ENCODE results near the gene UCP2. TPM values are rescaled to one million over a fixed set of nuclear protein-coding genes. Genes with fewer than 3 reads are reported as not detected.

The UCP2 gene
- total RNA-seq, 5 donors from 2014 or later (not counting 1 experiment from before 2014, with no cell fraction given), result 241 to 754 (median 311) TPM

GRCh38 chr11:73997120-73997770 lies 14.6 kb upstream of the UCP2 start:
- H3K9me3 ChIP-seq, result no peaks in the 10 kb centered on the region
- H3K27ac ChIP-seq (ENCODE audit: low read length), result peak overlapping the region; percentile 98
- peaks cover 0 to 12% of the 10 kb centered on the region in 2 donors for H3K36me3 ChIP-seq (ENCODE audit: control insufficient read depth in 2 of 2, extremely low read depth in 1 of 2, insufficient read depth in 1 of 2, low read length in 1 of 2)
- H3K9me3 Mint-ChIP-seq, result no peaks in the 10 kb centered on the region
- 84% methylated on average over 2 of the region's 6 CpGs for WGBS (ENCODE audit: insufficient coverage)
- no peak for DNase-seq
- peaks cover 15% of the 10 kb centered on the region for H3K36me3 Mint-ChIP-seq
- peaks cover 54 to 75% (median 74%) of the 10 kb centered on the region in 3 donors for H3K4me1 Mint-ChIP-seq
- H3K27ac Mint-ChIP-seq, result peak overlapping the region; percentile 96 to 99
- peak overlapping the region in 2 of 3 donors; percentile 9 to 70 for H3K4me3 Mint-ChIP-seq
- no peak overlapping the region for H3K4me3 ChIP-seq (ENCODE audit: control insufficient read depth in 1 of 2, extremely low read depth in 1 of 2, low read length in 1 of 2)
- H3K27me3 Mint-ChIP-seq, result no peaks in the 10 kb centered on the region
- no peaks in the 10 kb centered on the region for H3K27me3 ChIP-seq (replicated peaks in 1 of 2; ENCODE audit: control insufficient read depth in 2 of 2, extremely low read depth in 1 of 2, insufficient read depth in 2 of 2, low read length in 1 of 2)
- no peak for ATAC-seq (replicated peaks in 1 of 4)
- peaks cover 46 to 61% of the 10 kb centered on the region in 2 experiments for H3K4me1 ChIP-seq (ENCODE audit: control insufficient read depth in 1 of 2, extremely low read depth in 1 of 2, insufficient read depth in 2 of 2, low read length in 2 of 2)
- ChIA-PET CTCF (interaction anchor here (0.5 to 1.1 kb wide), 3 partner anchors 17 to 40 kb away, joined by 3 read pairs; no protein-coding TSS in a partner anchor), POLR2A (interaction anchor here (0.6 to 5.5 kb wide), 4 partner anchors 15 to 1567 kb away, joined by 3 to 199 read pairs (median 4); partner anchors contain the start of gene UCP2 (in 1 of the 2))

GRCh38 chr11:73996161-73996747 lies 13.6 kb upstream of the UCP2 start:
- H3K27ac ChIP-seq (ENCODE audit: low read length), result peak overlapping the region; percentile 98
- Mint-ChIP-seq H3K9me3 (no peaks in the 10 kb centered on the region), H3K27me3 (no peaks in the 10 kb centered on the region), H3K4me3 (peak overlapping the region; percentile 70 to 78 (median 71)), H3K36me3 (peaks cover 8% of the 10 kb centered on the region), H3K27ac (peak overlapping the region; percentile 96 to 99), H3K4me1 (peaks cover 64 to 79% (median 77%) of the 10 kb centered on the region in 3 donors)
- H3K9me3 ChIP-seq, result no peaks in the 10 kb centered on the region
- ChIA-PET POLR2A (interaction anchor here (0.6 to 5.5 kb wide), 10 partner anchors 9 to 25 kb away, joined by 3 to 199 read pairs (median 8); partner anchors contain the start of genes UCP2 (in 2 of the 2) and UCP3 (in 1 of the 2)), CTCF (interaction anchor here in 1 of 2 donors (1.6 to 2.7 kb wide), 4 partner anchors 9 to 16 kb away, joined by 7 to 23 read pairs (median 12); no protein-coding TSS in a partner anchor)
- ATAC-seq (replicated peaks in 1 of 4) (peak in 3 of 4 experiments; percentile 14 to 18 (median 15)), DNase-seq (peak in 1 of 35 experiments; percentile 48)
- peaks cover 0 to 6% of the 10 kb centered on the region in 2 donors for H3K36me3 ChIP-seq (ENCODE audit: control insufficient read depth in 2 of 2, extremely low read depth in 1 of 2, insufficient read depth in 1 of 2, low read length in 1 of 2)
- H3K4me3 ChIP-seq (ENCODE audit: control insufficient read depth in 1 of 2, extremely low read depth in 1 of 2, low read length in 1 of 2), result peak overlapping the region in 1 of 2 donors; percentile 34
- no peaks in the 10 kb centered on the region for H3K27me3 ChIP-seq (replicated peaks in 1 of 2; ENCODE audit: control insufficient read depth in 2 of 2, extremely low read depth in 1 of 2, insufficient read depth in 2 of 2, low read length in 1 of 2)
- WGBS (ENCODE audit: insufficient coverage), result 10% methylated on average over 2 of the region's 4 CpGs
- peaks cover 56 to 61% of the 10 kb centered on the region in 2 experiments for H3K4me1 ChIP-seq (ENCODE audit: control insufficient read depth in 1 of 2, extremely low read depth in 1 of 2, insufficient read depth in 2 of 2, low read length in 2 of 2)

GRCh38 chr11:73995731-73996130 lies 13.1 kb upstream of the UCP2 start:
- Histone ChIP-seq H3K4me3 (ENCODE audit: control insufficient read depth in 1 of 2, extremely low read depth in 1 of 2, low read length in 1 of 2) (peak overlapping the region; percentile 18 to 34), H3K4me1 (ENCODE audit: control insufficient read depth in 1 of 2, extremely low read depth in 1 of 2, insufficient read depth in 2 of 2, low read length in 2 of 2) (peaks cover 60 to 61% of the 10 kb centered on the region in 2 experiments), H3K9me3 (no peaks in the 10 kb centered on the region), H3K36me3 (ENCODE audit: control insufficient read depth in 2 of 2, extremely low read depth in 1 of 2, insufficient read depth in 1 of 2, low read length in 1 of 2) (peaks cover 0 to 4% of the 10 kb centered on the region in 2 donors), H3K27me3 (replicated peaks in 1 of 2; ENCODE audit: control insufficient read depth in 2 of 2, extremely low read depth in 1 of 2, insufficient read depth in 2 of 2, low read length in 1 of 2) (no peaks in the 10 kb centered on the region), H3K27ac (ENCODE audit: low read length) (peak overlapping the region; percentile 98)
- Mint-ChIP-seq H3K4me3 (peak overlapping the region; percentile 70 to 78 (median 71)), H3K4me1 (peaks cover 69 to 79% (median 76%) of the 10 kb centered on the region in 3 donors), H3K27ac (peak overlapping the region; percentile 96 to 99), H3K36me3 (peaks cover 2% of the 10 kb centered on the region), H3K27me3 (no peaks in the 10 kb centered on the region), H3K9me3 (no peaks in the 10 kb centered on the region)
- peak; percentile 84 to 92 (median 90) for ATAC-seq (replicated peaks in 1 of 4)
- WGBS (ENCODE audit: insufficient coverage), result no CpG with 5 or more reads among the region's 2 CpGs
- DNase-seq, result peak in 23 of 35 experiments; percentile 38 to 84 (median 57)
- ChIA-PET CTCF (interaction anchor here in 1 of 2 donors (0.5 to 2.7 kb wide), 7 partner anchors 9 to 1276 kb away, joined by 3 to 23 read pairs (median 7); no protein-coding TSS in a partner anchor), POLR2A (interaction anchor here (0.6 to 5.5 kb wide), 17 partner anchors 9 to 35 kb away, joined by 3 to 199 read pairs (median 7); partner anchors contain the start of genes UCP2 (in 2 of the 2) and UCP3 (in 2 of the 2))

- ATAC-seq (replicated peaks in 1 of 4), result peak; percentile 73 to 81 (median 75)
Measured at GRCh38 chr11:73995247-73995646, 12.6 kb upstream of the UCP2 start.

GRCh38 chr11:73991471-73992006 lies 8.9 kb upstream of the UCP2 start:
- ChIA-PET POLR2A (interaction anchor here (0.6 to 1.1 kb wide), 2 partner anchors 13 to 207 kb away, joined by 3 to 5 read pairs; no protein-coding TSS in a partner anchor), CTCF (interaction anchor here in 1 of 2 donors (0.7 kb wide), 1 partner anchor 14 kb away, joined by 3 read pairs; no protein-coding TSS in a partner anchor)
- no CpG with 5 or more reads among the region's 6 CpGs for WGBS (ENCODE audit: insufficient coverage)
- Mint-ChIP-seq H3K9me3 (no peaks in the 10 kb centered on the region), H3K4me3 (no peak overlapping the region), H3K36me3 (no peaks in the 10 kb centered on the region), H3K27ac (peak overlapping the region; percentile 75 to 84), H3K27me3 (no peaks in the 10 kb centered on the region), H3K4me1 (peaks cover 46 to 55% (median 52%) of the 10 kb centered on the region in 3 donors)
- Histone ChIP-seq H3K36me3 (ENCODE audit: control insufficient read depth in 2 of 2, extremely low read depth in 1 of 2, insufficient read depth in 1 of 2, low read length in 1 of 2) (no peaks in the 10 kb centered on the region), H3K4me1 (ENCODE audit: control insufficient read depth in 1 of 2, extremely low read depth in 1 of 2, insufficient read depth in 2 of 2, low read length in 2 of 2) (peaks cover 36 to 47% of the 10 kb centered on the region in 2 experiments), H3K4me3 (ENCODE audit: control insufficient read depth in 1 of 2, extremely low read depth in 1 of 2, low read length in 1 of 2) (no peak overlapping the region), H3K9me3 (no peaks in the 10 kb centered on the region), H3K27ac (ENCODE audit: low read length) (peak overlapping the region; percentile 60), H3K27me3 (replicated peaks in 1 of 2; ENCODE audit: control insufficient read depth in 2 of 2, extremely low read depth in 1 of 2, insufficient read depth in 2 of 2, low read length in 1 of 2) (no peaks in the 10 kb centered on the region)
- ATAC-seq (replicated peaks in 1 of 4) (no peak), DNase-seq (no peak)

More at GRCh38 chr11:73995247-73995646, 12.6 kb upstream of the UCP2 start:
- Histone ChIP-seq H3K36me3 (ENCODE audit: control insufficient read depth in 2 of 2, extremely low read depth in 1 of 2, insufficient read depth in 1 of 2, low read length in 1 of 2) (no peaks in the 10 kb centered on the region), H3K27ac (ENCODE audit: low read length) (peak overlapping the region; percentile 98), H3K27me3 (replicated peaks in 1 of 2; ENCODE audit: control insufficient read depth in 2 of 2, extremely low read depth in 1 of 2, insufficient read depth in 2 of 2, low read length in 1 of 2) (no peaks in the 10 kb centered on the region), H3K9me3 (no peaks in the 10 kb centered on the region), H3K4me1 (ENCODE audit: control insufficient read depth in 1 of 2, extremely low read depth in 1 of 2, insufficient read depth in 2 of 2, low read length in 2 of 2) (peaks cover 59 to 62% of the 10 kb centered on the region in 2 experiments), H3K4me3 (ENCODE audit: control insufficient read depth in 1 of 2, extremely low read depth in 1 of 2, low read length in 1 of 2) (peak overlapping the region; percentile 18 to 34)
- peak overlapping the region; percentile 70 to 78 (median 71) for H3K4me3 Mint-ChIP-seq
- H3K27ac Mint-ChIP-seq, result peak overlapping the region; percentile 96 to 99
- WGBS (ENCODE audit: insufficient coverage), result no CpG with 5 or more reads among the region's 2 CpGs
- H3K9me3 Mint-ChIP-seq, result no peaks in the 10 kb centered on the region
- CTCF ChIA-PET, result interaction anchor here (0.5 to 2.7 kb wide), 12 partner anchors 10 to 1277 kb away, joined by 3 to 23 read pairs (median 4); partner anchors contain the start of genes C2CD3 (in 1 of the 2), PPME1 (in 1 of the 2) and UCP2 (in 1 of the 2)
- POLR2A ChIA-PET, result interaction anchor here (0.6 to 5.5 kb wide), 23 partner anchors 9 to 210 kb away, joined by 3 to 199 read pairs (median 5); partner anchors contain the start of genes UCP2 (in 2 of the 2), UCP3 (in 2 of the 2) and C2CD3 (in 1 of the 2)
- no peaks in the 10 kb centered on the region for H3K27me3 Mint-ChIP-seq
- no peaks in the 10 kb centered on the region for H3K36me3 Mint-ChIP-seq
- peaks cover 72 to 81% (median 75%) of the 10 kb centered on the region in 3 donors for H3K4me1 Mint-ChIP-seq
- DNase-seq, result peak in 5 of 35 experiments; percentile 31 to 87 (median 54)
